Fibroblast of skin of scalp (primary cell): ENCODE measurements around the gene C20orf202.
"Not testable (repeated sequence)": the region's sequence is repeated elsewhere in the genome, so short reads cannot be mapped to it uniquely, and the experiment has no call there.

Source experiments
- DNase-seq: peaks from one replicate; pipeline ENCODE4 v3.0.0-alpha.2; 2013

The C20orf202 gene

GRCh38 chr20:1209447-1210387 lies 6.5 kb downstream of the C20orf202 start:
- DNase-seq, result no peak

GRCh38 chr20:1210501-1210900 lies 7.2 kb downstream of the C20orf202 start:
- DNase-seq, result no peak

GRCh38 chr20:1212023-1212422 lies 8.8 kb downstream of the C20orf202 start:
- no peak for DNase-seq

- DNase-seq, result peak; percentile 64
Measured at GRCh38 chr20:1212607-1213396, 9.5 kb downstream of the C20orf202 start.

- no peak for DNase-seq
Measured at GRCh38 chr20:1214838-1215261, 11.6 kb downstream of the C20orf202 start.

GRCh38 chr20:1215386-1216170 lies 12.3 kb downstream of the C20orf202 start:
- no peak for DNase-seq

GRCh38 chr20:1216527-1217427 lies 13.5 kb downstream of the C20orf202 start:
- DNase-seq, result not testable (repeated sequence)

- not testable (repeated sequence) for DNase-seq
Measured at GRCh38 chr20:1222750-1223149, 19.5 kb downstream of the C20orf202 start.

- no peak for DNase-seq
Measured at GRCh38 chr20:1224205-1224890, 21.1 kb downstream of the C20orf202 start.

GRCh38 chr20:1225263-1225782 lies 22.1 kb downstream of the C20orf202 start:
- no peak for DNase-seq

GRCh38 chr20:1225783-1226654 lies 22.8 kb downstream of the C20orf202 start, which contains the start of gene RAD21L1:
TSS of gene RAD21L1 (plus strand) at chr20:1226044. CDS start at chr20:1228454, 2,410 bp downstream.
- peak; percentile 79 for DNase-seq

- no peak for DNase-seq
Measured at GRCh38 chr20:1229541-1229940, 26.3 kb downstream of the C20orf202 start.

GRCh38 chr20:1232286-1233111 lies 29.2 kb downstream of the C20orf202 start:
- no peak for DNase-seq

- DNase-seq, result no peak
Measured at GRCh38 chr20:1240549-1240948, 37.3 kb downstream of the C20orf202 start.

- DNase-seq, result no peak
Measured at GRCh38 chr20:1241456-1241855, 38.2 kb downstream of the C20orf202 start.

- DNase-seq, result no peak
Measured at GRCh38 chr20:1242099-1242498, 38.8 kb downstream of the C20orf202 start.

GRCh38 chr20:1242530-1242929 lies 39.3 kb downstream of the C20orf202 start:
- DNase-seq, result peak; percentile 53

GRCh38 chr20:1245578-1245977 lies 42.3 kb downstream of the C20orf202 start:
- no peak for DNase-seq

GRCh38 chr20:1247689-1248088 lies 44.4 kb downstream of the C20orf202 start:
- DNase-seq, result no peak
